NCI-H748 (cell line): ENCODE results near the gene MYO1E.
A peak's percentile ranks its signal among the peaks of the same experiment; 100 is the strongest.

ENCODE experiments used
- DNase-seq: peaks from one replicate; lab custom pipeline; 2025; ENCODE audit not compliant: unreplicated experiment; lab: John Stamatoyannopoulos, UW

Gene MYO1E

DNA sequence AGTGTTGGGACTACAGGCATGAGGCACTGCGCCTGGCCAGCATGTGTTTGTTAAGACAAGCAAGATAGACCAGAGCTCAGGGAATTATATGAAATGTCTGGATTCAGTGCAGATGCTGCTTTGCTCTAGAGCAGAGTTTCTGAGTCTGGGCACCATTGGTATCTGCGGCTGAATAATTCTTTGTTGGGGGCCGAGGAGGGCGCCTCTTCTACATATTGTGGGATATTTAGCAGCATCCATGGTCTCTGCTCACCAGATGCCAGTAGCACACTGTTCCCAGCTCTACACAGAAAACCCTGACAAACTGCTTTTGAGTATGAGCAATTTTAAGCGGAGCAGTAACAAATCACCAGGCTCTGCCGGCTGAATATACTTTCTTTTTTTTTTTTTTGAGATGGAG is 169.7 kb downstream of the MYO1E start:
- DNase-seq = no peak

DNA sequence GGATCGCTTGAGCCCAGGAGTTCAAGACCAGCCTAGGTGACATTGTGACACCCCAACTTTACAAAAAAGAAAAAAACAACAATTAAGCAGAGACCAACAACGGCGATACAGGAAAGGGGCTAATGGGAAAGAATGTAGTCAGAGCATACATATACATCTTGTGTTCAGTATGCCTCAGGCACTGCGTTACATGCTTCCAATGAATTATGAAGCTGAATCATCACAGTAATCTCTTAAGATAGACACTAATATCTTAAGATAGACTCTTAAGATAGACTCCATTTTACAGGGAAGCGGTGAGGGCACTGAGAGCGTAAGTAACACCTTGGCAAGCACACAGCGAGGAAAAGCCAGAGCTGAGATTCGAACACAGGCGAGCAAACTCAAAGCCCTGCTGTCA is 172.1 kb downstream of the MYO1E start:
- DNase-seq = no peak

DNA sequence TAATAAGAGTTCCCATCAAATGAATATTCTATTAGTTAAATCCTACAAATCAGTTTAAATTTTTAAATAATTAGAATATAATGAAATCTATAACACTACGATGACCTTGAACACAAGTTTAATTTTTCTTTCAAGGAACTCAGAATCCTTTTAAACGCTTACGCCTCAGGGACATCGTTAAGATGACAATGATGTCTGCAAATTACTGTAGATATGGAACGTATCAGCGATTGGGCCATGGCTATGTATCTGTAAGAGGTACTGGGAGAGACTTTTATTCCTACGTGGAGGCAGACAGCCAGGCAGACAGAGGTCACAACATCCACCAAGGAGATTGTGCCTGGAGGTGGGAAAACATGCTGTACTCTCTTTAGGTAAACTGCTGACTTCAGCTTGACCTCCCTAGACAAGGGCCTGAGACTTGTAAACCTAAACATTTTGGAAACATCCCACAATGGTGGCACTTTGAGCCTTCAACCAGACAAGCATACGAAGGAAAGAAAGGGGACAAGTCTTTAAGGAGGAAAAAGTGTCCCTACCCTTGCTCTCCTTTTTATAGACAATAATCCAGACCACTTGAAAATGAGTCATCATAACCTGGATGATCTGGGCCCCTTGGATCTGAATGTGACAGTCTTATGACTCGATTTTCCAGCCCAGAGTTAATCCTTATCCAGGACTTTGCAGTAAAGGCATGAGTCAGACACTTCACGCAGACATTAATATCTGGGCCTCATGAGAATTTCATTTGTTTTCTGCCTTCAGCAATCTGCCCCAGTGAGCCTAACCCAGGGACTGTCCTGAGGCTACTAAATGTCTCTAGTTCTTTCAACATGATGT is 172.8 kb downstream of the MYO1E start:
- no peak for DNase-seq

DNA sequence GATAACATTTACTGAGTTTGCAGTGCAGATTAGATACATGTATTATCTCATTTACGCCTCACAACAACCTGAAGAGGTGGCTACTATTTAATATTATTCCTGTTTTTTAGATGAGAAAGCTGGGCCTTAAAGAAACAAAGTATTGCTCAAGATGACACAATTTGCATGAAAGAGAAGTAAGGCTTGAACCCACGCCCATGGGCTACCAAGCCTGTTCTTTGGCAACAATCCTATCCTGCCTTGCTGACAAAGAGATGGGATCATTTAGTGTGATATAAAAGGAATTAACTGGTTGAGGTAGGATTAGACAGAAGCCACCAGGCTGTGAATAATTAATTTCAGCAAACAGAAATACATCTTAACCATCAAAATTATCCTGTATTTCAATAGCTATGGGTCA is 175.2 kb downstream of the MYO1E start:
- no peak for DNase-seq

DNA sequence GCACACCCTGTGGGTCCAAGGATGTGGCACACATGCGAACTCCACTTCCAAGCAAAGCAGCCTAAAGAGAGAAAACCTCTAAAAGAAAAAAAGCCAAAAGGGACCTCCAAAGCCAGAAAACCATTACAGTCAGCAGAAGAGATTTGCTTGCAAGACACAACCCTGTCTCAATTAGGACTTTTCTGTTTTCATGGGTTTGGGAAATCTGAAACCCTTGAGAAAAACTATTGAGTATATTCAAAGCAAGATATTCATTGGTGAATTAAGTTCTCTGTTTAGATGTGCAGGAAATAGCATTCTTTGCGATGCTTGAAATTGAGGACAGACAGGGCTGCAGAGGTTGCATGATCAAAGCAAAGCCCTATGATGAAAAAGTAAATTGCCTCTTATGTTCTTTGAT is 176.3 kb downstream of the MYO1E start:
- no peak for DNase-seq

DNA sequence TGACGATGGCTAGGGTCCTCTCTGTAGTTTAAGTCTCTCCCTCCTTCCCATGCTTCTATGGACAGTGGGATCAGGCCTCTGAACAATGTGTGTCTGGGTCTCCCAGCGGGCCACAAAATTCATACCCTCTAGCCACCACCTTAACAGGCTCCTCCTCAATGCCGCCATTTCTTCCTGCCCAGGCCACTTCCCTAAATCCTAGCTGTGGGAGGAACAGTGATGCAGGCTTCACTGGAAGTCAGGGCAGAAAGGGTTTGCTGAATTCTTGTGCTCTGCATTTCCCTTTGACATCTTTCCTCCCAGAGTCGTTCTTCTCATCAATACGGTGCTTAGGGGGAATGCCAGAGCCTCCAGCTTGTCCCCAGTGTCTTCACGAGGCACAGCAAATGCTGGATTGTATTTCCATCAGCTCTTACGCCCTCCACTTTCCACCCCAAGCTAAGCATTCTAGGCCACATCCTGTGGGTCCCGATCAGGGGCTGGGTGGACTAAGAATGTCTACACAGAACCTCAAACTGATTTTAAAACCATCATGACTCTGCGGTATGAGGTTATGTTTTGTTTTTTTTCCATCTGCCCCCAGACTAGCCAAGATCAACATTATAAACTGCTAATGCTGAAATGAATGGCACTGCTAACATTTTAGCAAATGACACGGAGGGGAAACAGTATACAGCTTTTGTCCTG is 177.9 kb downstream of the MYO1E start:
- DNase-seq = no peak

DNA sequence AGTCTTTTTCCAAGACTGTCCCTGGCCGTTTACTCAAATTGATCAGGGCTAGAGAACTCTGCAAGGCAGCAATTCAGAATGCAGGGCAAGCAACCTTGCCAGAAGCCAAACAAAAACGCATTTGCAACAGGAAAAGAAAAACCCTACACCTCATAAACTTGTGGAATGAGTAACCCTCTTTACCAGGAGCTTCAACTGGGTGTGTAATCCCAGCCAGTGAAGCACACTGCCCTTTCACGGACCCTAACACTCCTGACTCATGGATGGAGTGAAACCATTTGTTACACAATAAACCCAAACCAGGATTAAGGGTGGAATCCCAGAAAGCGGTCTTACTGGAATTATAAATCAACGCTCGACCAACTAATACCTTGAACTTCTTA is 180.8 kb downstream of the MYO1E start:
- DNase-seq = no peak

DNA sequence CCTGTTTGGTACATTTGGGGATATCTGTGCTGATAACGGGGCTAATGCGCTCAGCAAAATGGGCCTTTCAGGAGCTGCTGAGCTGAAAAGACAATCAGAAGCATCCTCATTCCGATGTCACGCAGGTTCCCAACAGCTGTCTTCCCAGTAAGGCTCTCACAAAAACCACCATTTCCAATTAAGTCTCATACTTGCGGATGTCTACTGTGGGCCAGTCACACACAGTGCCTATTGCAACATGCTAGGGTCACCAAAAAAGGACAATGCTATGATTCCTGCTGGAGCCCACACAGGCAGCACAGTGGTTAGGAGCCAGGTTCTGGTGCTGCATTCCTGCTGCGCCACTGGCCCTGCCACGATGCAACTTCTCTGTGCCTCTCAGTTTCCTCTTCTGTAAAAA is 182.4 kb downstream of the MYO1E start:
- DNase-seq = no peak

DNA sequence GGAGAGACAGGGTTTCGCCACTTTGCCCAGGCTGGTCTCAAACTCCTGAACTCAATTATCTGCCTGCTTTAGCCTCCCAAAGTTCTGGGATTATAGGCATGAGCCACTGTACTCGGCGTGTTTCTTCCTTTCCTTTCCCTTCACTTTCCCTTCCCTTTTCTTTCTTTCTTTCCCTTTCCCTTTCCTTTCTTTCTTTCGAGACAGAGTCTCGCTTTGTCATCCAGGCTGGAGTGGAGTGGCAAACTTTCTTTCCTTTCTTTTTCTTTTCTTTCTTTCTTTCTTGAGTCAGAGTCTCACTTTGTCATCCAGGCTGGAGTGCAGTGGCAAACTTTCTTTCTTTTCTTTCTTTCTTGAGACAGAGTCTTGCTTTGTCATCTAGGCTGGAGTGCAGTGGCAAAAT is 183.4 kb downstream of the MYO1E start:
- DNase-seq = no peak

DNA sequence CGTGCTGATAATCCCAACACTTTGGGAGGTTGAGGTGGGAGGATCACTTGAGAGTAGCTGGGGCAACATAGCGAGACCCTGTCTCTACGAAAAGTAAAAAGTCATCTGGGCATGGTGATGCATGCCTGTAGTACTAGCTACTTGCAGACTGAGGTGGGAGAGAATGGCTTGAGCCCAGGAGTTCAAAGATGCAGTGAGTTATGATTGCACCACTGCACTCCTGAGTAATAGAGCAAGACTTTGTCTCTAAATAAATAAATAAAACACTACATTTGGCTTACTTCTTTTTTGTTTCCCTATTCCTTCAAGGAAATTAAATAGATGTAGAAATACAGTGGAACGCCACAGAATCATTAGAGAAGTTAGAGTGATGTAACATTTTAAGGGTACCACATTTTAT is 186.2 kb downstream of the MYO1E start:
- no peak for DNase-seq

DNA sequence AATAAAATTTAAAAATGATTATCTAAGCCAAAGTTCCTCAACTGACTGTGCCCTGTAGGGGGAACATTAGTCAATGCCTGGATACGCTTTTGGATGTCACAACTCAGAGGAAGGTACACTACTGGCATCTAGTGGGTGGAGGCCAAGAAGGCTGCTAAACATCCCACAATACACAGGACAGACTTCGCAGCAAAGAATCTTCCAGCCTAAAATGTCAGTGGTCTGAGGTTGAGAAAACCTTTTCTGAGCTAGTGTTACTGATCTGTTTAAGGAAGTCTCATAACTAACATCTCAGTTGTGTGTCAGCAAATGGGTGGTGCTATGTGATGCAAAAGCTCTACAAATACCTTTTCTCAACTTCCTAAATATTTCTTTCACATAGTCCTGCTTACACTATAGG is 186.9 kb downstream of the MYO1E start:
- DNase-seq = no peak

DNA sequence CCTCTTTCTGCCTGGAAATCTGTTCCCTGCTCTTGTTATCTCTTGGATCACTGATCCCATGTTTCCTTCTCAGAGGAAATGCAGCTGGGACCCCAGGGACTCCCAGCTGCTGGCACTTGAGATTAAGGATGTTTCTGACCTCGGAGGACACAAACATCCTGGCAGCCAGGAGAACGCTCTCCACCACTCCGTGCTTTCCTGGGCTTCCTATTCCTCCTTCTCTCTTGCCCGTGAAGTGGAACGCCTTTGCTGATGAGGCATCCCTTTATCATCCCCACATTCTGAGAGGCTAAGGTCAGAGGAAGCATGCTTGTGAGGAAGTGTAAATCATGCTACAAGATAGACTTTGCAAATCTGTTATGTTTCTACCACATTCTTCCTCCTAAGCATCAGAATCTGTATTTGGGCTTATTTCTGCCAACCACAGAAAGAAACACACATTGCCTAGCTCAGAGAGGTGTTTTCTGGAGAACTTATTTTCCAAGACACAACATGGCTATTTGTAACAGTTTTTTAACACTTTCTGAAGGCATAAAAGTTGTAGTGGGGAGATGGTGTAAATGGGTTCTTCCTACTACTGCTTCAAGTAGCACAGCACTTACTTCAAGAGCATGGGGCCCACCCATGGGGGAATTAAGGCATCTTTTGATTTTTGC is 191.6 kb downstream of the MYO1E start:
- no peak for DNase-seq

DNA sequence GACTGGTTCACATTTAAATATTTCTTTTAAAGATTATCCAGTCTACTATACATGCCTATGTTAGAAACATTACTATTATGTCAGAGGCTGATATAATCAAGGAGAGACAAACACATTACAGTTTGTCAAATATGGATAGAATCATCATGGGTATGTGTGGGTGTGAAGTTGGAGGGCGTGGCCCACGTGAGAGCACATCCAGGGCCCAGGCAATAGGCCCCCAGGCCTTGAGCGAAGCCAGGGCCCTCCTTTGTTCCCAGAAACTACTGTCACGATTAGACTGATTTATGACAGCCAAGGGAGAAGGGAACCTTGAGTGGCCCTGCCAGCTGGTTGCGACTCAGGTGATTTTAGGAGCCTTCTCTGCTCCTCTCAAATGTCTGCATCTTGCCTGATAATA is 193.0 kb downstream of the MYO1E start:
- DNase-seq = no peak

DNA sequence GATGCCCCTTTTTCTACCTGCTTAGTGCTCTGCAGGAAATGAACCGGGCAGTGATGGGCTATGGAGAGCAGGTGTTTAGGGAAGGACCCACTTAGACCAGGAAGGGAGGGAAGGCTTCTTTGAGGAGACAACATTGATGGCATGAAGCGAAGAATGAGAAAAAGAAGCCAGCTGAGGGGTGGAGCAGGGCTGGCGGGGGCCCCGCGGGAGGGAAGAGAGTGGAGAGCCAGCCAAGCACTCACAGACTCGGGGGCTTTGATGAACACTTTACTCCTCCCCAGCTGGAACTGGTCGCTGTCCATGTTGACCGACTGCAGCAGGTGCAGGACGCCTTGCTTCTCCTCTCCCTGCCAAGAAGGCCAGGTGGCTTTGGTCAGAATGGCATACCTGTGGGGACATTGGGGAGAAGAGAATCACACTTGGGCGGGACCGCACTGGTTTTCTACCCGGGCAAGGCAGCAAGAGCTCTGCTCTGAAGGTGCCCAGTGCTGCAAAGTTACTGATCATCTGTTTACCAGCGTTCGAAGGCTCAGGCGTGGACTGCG is 194.4 kb downstream of the MYO1E start:
- DNase-seq = peak; percentile 8

DNA sequence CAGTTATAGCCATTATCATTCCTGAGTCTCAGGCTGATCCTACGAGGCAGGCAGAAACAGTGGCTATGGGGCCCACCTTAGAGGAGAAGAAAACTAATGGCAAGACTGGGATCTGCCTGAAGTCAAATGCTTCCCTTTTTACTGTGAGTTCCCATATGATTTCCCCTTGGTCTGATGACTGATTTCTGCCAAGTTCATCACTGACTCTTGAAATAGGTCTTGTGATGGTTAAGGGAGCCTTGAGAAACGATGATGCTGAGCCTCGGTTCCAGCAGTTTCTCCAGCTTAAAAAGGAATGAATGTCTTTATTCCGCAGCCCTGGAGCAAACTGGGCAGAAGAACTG is 195.4 kb downstream of the MYO1E start:
- DNase-seq = no peak

DNA sequence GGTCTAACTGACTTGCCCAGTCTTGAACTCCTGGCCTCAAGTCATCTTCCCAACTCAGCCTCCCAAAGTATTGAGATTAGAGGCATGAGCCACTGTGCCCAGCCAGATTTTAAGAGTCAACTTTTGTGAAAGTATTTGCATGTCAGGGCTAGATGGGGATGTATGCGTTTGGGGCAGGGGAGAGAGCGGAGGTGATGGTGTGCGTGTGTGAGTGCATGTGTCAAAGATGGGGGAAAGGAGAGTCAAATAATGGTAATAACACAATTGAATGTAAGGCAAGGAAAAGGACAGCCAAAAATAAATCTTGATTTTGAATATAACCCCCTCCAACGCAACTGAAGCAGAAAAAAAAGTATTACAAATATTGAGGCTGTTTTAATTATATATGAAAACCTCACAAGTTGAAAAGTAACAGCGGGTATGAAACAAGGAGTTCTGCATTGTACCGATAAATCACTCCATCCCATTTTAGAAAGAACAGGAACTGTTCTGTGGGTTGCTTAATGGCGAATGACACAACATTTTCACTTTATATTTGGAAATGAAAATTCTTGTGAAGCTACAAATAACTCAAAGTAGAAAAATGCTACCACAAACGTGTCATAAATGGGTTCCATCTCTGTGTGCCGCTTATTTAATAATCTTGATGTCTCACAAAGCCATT is 195.9 kb downstream of the MYO1E start:
- DNase-seq = no peak

DNA sequence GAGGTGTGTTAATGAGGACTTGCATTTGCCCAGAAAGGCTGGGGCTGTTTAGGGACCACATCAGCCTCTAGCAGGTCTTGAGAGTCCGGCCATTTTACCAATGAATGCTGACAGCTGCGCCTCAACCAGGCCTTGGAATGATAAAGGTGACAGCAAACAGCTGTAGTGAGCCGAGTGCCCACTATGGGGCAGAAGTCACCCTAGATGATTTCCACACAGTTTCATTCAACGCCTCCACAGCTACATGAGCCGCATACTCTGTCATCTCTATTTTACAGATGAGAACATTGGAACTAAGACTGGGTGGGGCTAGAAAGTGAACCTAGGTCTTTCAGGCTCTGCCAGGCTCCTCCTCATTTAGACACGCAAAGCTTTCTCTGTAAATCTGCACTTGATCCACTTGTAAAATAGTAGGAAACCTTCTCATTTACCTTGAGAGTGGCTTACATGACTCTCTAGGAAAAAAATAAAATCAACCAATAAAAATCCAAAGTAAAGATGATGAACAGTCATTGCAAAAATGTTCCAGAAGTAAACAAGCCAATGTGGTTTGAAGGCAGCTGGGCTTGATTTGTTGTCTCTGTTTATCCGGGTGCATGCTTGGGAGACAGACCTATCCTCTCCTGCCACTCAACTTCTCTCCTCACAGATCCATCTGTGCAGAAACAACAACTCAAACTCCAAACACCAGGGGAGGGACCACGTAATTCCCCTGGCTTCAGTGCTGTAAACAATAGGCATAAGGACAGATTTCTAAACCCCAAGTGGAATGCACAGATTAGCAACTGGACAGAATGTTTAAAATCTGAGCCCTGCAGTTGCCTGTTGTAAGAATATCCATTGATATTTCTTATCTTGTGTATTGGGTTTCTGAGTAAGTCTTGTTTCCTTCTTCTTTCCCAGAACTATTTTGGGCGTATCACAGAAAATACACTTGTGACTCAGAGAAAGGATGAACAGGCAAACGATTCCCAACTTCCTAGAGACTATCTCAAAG is 197.5 kb downstream of the MYO1E start:
- DNase-seq = peak; percentile 69

DNA sequence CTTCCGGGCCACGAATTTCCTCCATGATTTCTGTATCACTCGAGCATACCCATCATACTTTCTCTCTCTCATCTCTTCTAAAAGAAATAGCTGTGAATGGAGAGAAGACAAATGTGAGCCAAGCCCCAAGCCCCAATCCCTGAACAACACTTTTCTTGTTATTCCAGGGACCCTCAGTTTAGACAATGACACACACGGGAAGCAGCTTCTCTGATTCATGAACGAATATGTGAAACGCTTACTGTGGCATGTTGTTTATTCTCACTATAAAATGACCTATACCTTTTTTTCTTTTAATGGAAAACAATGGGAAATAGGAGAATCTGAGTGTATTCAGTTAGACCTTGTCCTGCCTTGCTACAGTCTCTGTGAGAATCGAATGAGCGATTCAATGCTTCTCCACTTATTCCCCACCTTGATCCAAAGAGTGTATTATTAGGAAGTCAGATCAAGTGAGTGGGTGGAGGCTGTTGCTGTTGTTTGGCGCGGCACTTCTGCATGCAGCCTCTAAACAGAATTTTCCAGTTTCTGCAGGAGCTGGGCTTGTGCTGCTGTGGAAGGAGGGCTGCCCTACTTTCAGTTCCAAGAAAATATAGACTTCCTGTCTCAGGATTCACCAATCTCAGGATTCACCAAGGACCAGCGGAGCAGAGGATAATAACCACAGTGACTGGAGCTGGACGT is 198.4 kb downstream of the MYO1E start:
- no peak for DNase-seq

DNA sequence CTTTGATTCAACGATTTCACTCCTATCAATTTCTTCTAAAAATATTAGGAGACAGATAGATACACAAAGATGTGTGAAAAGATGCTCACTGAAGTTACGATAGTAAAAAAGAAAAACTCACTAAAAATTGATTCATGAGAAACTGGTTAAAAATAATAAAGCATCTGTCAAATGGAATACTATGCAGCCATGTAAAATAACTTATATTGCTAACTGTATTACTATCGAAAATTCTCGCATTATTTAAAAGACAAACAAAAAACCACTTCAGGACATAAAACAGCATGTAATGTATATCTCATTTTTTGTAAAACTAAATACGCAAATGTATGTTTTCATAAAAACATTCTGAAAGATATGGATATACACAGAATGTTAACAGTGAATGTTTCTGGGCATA is 199.5 kb downstream of the MYO1E start:
- no peak for DNase-seq
